Activated naive CD8-positive, alpha-beta T cell (primary cell): Measurements from ENCODE around the gene RPS6KA5.

ENCODE experiments used
- H3K27ac Mint-ChIP-seq: one replicate; pipeline ENCODE4 v1.8.0; 2021; ENCODE audit warnings: mixed read lengths
- H3K27me3 Mint-ChIP-seq: one replicate; pipeline ENCODE4 v1.8.0; 2021; ENCODE audit warnings: mixed read lengths
- H3K36me3 Mint-ChIP-seq: one replicate; pipeline ENCODE4 v1.8.0; 2021; ENCODE audit warnings: mixed read lengths
- H3K4me1 Mint-ChIP-seq: one replicate; pipeline ENCODE4 v1.8.0; 2021; ENCODE audit warnings: low read depth, mixed read lengths
- H3K4me3 Mint-ChIP-seq: one replicate; pipeline ENCODE4 v1.8.0; 2021; ENCODE audit warnings: mild to moderate bottlenecking, mixed read lengths
- H3K9me3 Mint-ChIP-seq: one replicate; pipeline ENCODE4 v1.8.0; 2021; ENCODE audit warnings: low read depth, mixed read lengths

RPS6KA5 gene

DNA sequence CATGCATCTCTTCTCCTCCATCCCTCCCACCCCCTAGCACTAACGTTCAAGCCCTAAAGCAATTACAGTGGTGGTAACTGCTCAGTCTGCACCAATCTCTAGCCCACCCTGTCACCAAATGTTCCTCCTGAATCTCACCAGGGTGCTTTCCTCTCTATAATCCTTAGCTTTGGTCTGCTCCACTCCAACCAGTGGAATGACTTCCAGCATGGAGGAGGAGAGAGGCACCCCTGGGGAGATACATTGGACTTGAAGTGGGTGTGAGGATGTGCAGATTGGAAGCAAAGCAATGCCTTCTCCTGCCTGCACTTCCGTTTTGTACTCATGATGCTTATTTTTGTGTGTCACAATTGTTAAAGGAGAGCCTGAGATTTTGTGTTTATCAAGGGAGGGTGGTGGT, 24.1 kb upstream of the RPS6KA5 start:
- Mint-ChIP-seq H3K4me1 (peaks cover 17% of the 10 kb centered on the region), H3K9me3 (no peaks in the 10 kb centered on the region), H3K27ac (no peak overlapping the region), H3K4me3 (no peak overlapping the region), H3K36me3 (no peaks in the 10 kb centered on the region), H3K27me3 (no peaks in the 10 kb centered on the region)

GRCh38 chr14:91082282-91082681, 21.8 kb upstream of the RPS6KA5 start:
- H3K27ac Mint-ChIP-seq: no peak overlapping the region
- no peaks in the 10 kb centered on the region for H3K27me3 Mint-ChIP-seq
- no peak overlapping the region for H3K4me3 Mint-ChIP-seq
- peaks cover 22% of the 10 kb centered on the region for H3K4me1 Mint-ChIP-seq
- H3K9me3 Mint-ChIP-seq: no peaks in the 10 kb centered on the region
- H3K36me3 Mint-ChIP-seq: no peaks in the 10 kb centered on the region

DNA sequence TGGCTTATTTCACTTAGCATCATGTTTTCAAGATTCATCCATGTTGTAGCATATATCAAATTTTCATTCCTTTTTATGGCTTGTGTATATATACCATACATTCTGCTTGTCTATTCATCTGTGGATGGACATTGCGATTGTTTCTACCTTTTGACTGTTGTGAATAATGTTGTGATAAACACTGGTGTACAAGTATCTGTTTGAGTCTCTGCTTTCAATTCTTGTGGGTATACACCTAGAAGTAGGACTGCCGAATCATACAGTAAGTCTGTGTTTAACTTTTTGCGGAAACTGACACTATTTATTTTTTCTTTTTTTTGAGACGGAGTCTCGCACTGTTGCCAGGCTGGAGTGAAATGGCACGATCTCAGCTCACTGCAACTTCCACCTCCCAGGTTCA, 19.6 kb upstream of the RPS6KA5 start:
- Mint-ChIP-seq H3K36me3 (no peaks in the 10 kb centered on the region), H3K27ac (no peak overlapping the region), H3K27me3 (no peaks in the 10 kb centered on the region), H3K9me3 (no peaks in the 10 kb centered on the region), H3K4me3 (no peak overlapping the region), H3K4me1 (peaks cover 29% of the 10 kb centered on the region)

DNA sequence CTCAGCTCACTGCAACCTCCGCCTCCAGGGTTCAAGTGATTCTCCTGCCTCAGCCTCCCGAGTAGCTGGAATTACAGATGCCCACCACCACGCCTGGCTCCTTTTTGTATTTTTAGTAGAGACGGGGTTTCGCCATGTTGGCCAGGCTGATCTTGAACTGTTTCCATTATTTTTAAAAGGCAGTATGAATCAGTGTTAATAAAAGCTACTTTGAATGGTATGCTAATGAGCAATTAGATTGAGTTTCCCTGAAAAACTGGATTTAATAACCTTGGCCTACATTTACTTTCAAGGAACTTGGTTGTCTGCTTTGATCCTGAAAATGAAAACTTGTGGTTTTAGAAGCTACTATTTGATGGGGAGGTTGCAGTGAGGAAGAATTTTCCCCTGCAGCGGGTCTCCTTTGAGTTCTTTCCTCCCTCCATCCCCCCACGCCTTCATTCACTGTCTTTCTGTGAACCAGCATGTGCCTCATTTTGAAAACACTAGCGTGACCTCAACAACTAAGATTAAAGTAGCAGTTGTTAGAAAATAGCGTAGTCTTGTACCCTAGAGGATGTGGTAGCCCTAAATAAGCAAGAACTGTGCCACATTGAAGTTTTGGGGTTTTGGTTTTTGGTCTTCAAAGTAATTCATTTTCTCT, 17.8 kb upstream of the RPS6KA5 start:
- Mint-ChIP-seq H3K9me3 (no peaks in the 10 kb centered on the region), H3K4me1 (peaks cover 29% of the 10 kb centered on the region), H3K4me3 (peak overlapping the region; percentile 21), H3K27ac (peak overlapping the region; percentile 47), H3K36me3 (no peaks in the 10 kb centered on the region), H3K27me3 (no peaks in the 10 kb centered on the region)

GRCh38 chr14:91075553-91075952, 15.1 kb upstream of the RPS6KA5 start:
- peaks cover 32% of the 10 kb centered on the region for H3K4me1 Mint-ChIP-seq
- no peaks in the 10 kb centered on the region for H3K36me3 Mint-ChIP-seq
- no peaks in the 10 kb centered on the region for H3K27me3 Mint-ChIP-seq
- H3K27ac Mint-ChIP-seq: no peak overlapping the region
- H3K4me3 Mint-ChIP-seq: no peak overlapping the region
- no peaks in the 10 kb centered on the region for H3K9me3 Mint-ChIP-seq

GRCh38 chr14:91070572-91070971, 10.1 kb upstream of the RPS6KA5 start:
- Mint-ChIP-seq H3K27ac (peak overlapping the region; percentile 41), H3K27me3 (no peaks in the 10 kb centered on the region), H3K4me3 (no peak overlapping the region), H3K36me3 (no peaks in the 10 kb centered on the region), H3K9me3 (no peaks in the 10 kb centered on the region), H3K4me1 (peaks cover 43% of the 10 kb centered on the region)

DNA sequence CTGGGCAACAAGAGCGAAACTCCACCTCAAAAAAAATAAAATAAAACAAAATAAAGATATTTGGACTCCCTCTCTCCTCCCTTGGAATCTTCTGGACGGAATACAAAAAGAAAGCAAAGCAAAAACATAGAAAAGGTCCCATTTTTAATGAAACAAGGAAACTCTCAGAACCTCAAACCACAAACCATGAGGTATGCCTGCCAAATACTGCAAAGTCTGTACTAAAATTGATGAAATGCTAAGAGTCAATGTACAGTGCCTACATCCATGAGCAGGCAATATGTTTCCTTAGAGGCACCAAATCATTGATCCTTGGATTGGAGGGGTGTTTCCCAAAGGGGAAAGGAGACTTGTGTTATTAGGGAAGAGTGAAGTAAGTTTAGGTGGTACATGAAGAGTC, 8.2 kb upstream of the RPS6KA5 start:
- peak overlapping the region; percentile 91 for H3K27ac Mint-ChIP-seq
- peaks cover 60% of the 10 kb centered on the region for H3K4me1 Mint-ChIP-seq
- H3K4me3 Mint-ChIP-seq: peak overlapping the region; percentile 76

DNA sequence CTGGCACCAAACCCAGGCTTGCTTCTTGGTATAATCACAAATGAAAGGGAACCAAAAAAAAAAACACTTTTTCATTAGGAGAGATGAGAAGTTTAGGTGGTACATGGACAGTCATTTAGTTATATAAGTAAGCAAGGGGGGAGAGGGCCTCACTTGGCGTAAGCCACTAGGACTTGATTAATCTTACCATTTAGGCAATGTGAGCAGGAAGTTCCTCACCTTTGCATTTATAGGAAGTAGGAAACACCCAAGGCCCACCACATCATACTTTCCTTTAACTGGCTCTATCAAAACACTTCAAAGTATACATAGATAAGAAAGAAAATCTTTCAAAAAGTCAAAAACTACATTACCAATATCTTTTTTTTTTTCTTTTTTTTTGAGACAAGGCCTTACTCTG, 6.7 kb upstream of the RPS6KA5 start:
- H3K36me3 Mint-ChIP-seq: peaks cover 3% of the 10 kb centered on the region
- H3K27ac Mint-ChIP-seq: peak overlapping the region; percentile 91
- no peaks in the 10 kb centered on the region for H3K27me3 Mint-ChIP-seq

More for the DNA sequence above, 8.2 kb upstream of the RPS6KA5 start:
- no peaks in the 10 kb centered on the region for H3K27me3 Mint-ChIP-seq
- H3K9me3 Mint-ChIP-seq: no peaks in the 10 kb centered on the region
- peaks cover 3% of the 10 kb centered on the region for H3K36me3 Mint-ChIP-seq

DNA sequence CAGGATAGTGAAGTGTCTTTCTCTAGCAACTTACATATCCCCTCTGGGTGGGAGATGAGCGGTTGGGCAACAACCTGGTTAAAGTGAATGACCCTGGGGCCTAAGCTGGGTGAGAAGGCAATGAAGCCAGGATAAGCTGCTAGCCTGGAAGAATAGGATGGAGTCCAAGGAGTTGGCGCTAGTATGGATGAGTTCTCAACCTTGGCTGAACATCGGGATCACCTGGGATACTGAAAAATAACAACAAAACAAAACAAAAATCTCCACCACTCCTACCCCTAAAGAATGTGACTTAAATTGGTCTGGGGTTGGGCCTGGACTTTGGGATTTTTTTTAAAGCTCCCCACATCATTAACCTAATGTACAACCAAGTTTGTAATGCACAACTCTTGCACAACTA, 4.8 kb upstream of the RPS6KA5 start:
- Mint-ChIP-seq H3K4me1 (peaks cover 66% of the 10 kb centered on the region), H3K4me3 (peak overlapping the region; percentile 24), H3K36me3 (peaks cover 3% of the 10 kb centered on the region), H3K27ac (peak overlapping the region; percentile 91), H3K9me3 (no peaks in the 10 kb centered on the region), H3K27me3 (no peaks in the 10 kb centered on the region)

More for the DNA sequence above, 6.7 kb upstream of the RPS6KA5 start:
- no peaks in the 10 kb centered on the region for H3K9me3 Mint-ChIP-seq
- peaks cover 70% of the 10 kb centered on the region for H3K4me1 Mint-ChIP-seq
- peak overlapping the region; percentile 61 for H3K4me3 Mint-ChIP-seq

GRCh38 chr14:91063119-91063518, 2.7 kb upstream of the RPS6KA5 start:
- Mint-ChIP-seq H3K9me3 (no peaks in the 10 kb centered on the region), H3K27me3 (no peaks in the 10 kb centered on the region), H3K4me1 (peaks cover 61% of the 10 kb centered on the region), H3K27ac (peak overlapping the region; percentile 94), H3K4me3 (peak overlapping the region; percentile 33), H3K36me3 (peaks cover 3% of the 10 kb centered on the region)

DNA sequence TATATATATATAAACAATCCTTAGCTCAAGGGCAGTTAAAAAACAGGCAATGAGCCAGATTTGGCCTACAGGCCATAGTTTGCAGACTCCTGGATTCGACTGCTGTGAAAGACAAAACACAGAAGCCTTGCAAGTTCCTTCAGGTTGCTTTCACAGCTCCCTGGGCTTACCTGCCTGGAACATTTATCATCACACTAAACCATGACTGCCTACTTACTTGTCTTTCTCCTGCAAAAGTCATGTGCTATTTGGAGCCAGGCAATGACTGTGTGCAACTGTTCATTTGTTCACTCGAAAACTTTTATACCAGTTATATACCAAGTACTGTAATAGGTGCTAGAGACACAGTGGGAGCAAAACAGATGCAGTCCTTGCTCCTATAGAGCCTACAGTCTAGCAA, 2.2 kb upstream of the RPS6KA5 start:
- peak overlapping the region; percentile 33 for H3K4me3 Mint-ChIP-seq
- peaks cover 61% of the 10 kb centered on the region for H3K4me1 Mint-ChIP-seq
- H3K27ac Mint-ChIP-seq: peak overlapping the region; percentile 94
- H3K9me3 Mint-ChIP-seq: no peaks in the 10 kb centered on the region
- no peaks in the 10 kb centered on the region for H3K27me3 Mint-ChIP-seq
- peaks cover 3% of the 10 kb centered on the region for H3K36me3 Mint-ChIP-seq

GRCh38 chr14:91061056-91061887, 831 bp upstream of the RPS6KA5 start:
- Mint-ChIP-seq H3K27me3 (no peaks in the 10 kb centered on the region), H3K4me1 (peaks cover 58% of the 10 kb centered on the region), H3K4me3 (no peak overlapping the region), H3K36me3 (peaks cover 3% of the 10 kb centered on the region), H3K27ac (no peak overlapping the region), H3K9me3 (no peaks in the 10 kb centered on the region)

DNA sequence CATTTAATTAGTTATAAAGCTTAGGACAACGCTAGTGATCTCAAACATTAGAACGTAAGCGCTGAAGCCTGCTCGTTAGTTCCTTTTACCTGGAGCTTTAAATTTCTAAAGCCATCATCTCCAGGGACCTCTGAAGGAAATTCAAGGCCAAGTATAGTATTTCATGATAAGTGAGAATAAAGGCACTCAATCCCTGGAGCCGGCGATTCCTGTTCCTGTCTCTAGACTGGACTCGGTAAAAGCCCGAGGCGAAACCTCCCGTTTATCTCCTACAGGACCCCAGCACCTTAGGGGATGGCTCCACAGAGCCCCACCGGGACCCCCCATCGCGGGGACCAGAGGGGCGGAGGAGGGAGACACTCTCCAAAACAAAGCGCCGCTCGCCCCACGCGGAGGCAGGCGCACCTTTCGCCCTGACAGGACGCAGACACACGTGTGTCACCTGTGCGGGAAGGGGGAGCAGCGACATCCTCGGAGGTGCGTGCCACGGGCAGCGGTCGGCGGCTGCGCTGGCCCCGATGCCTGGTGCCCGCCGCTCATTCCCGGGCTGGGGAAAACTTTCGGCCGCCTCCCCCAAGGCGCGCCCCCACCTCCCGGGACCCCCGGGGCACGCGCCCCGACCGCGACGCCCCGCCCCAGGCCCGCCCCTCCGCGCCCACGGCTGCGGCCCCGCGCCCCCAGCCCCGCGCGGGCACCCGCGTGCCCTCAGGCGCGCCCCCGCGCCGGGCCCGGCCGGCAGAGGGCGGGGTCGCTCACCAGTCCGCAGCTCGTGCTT, 678 bp downstream of the RPS6KA5 start:
- peaks cover 3% of the 10 kb centered on the region for H3K36me3 Mint-ChIP-seq
- H3K27ac Mint-ChIP-seq: peak overlapping the region; percentile 69
- no peaks in the 10 kb centered on the region for H3K27me3 Mint-ChIP-seq
- no peaks in the 10 kb centered on the region for H3K9me3 Mint-ChIP-seq
- peaks cover 61% of the 10 kb centered on the region for H3K4me1 Mint-ChIP-seq
- H3K4me3 Mint-ChIP-seq: peak overlapping the region; percentile 83

- Mint-ChIP-seq H3K4me3 (peak overlapping the region; percentile 85), H3K9me3 (no peaks in the 10 kb centered on the region), H3K27me3 (no peaks in the 10 kb centered on the region), H3K36me3 (no peaks in the 10 kb centered on the region), H3K27ac (peak overlapping the region; percentile 74), H3K4me1 (peaks cover 55% of the 10 kb centered on the region)
Measured at GRCh38 chr14:91058042-91058581, 2.3 kb downstream of the RPS6KA5 start.

DNA sequence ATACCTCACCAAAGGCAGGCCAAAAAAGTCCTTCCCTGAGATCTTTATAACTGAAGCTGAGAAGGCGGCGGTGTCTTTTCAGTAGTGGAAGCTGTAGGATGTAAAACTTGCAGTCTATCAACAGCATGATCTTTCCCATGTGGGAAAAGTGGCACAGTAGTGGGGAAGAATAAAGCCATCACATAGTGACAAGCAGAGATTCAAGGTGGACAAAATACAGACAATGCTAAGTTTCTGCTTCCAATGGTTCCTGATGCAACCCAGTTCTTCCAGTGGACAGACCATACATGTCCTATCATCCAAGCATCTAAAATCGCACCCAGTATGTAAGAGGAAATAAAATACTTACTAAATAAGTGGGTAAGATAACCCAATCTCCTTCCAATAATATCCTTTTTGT, 4.1 kb downstream of the RPS6KA5 start:
- Mint-ChIP-seq H3K4me1 (peaks cover 52% of the 10 kb centered on the region), H3K4me3 (no peak overlapping the region), H3K27me3 (no peaks in the 10 kb centered on the region), H3K36me3 (no peaks in the 10 kb centered on the region), H3K27ac (no peak overlapping the region), H3K9me3 (no peaks in the 10 kb centered on the region)
